Measurements from ENCODE around the gene MCUB. TPM values are rescaled to one million over a fixed set of nuclear protein-coding genes. Genes with fewer than 3 reads are reported as not detected.
"Not testable (repeated sequence)": the region's sequence is repeated elsewhere in the genome, so short reads cannot be mapped to it uniquely, and the experiment has no call there.

MCUB gene
- total and polyA plus RNA-seq, 4 donors, result 1.3 to 4.9 (median 1.9) TPM

DNA sequence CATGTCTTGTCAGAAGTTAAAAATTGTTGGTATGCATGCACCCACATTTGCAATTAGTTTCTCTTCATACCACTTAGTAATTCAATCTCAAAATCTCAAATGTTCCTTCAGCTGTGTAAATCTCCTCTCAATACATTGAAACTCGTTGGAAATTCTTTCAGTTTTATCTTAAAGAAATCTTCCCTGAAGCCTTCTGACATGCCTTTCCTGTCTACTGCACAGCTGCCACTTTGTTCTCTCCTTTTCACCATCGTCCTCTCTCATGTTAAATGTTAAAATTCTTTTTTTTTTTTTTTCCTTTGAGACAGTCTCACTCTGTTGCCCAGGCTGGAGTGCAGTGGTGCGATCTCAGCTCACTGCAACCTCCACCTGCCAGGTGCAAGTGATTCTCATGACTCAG is 30.9 kb downstream of the MCUB start (continued):
- TF ChIP-seq, protein P1, sequence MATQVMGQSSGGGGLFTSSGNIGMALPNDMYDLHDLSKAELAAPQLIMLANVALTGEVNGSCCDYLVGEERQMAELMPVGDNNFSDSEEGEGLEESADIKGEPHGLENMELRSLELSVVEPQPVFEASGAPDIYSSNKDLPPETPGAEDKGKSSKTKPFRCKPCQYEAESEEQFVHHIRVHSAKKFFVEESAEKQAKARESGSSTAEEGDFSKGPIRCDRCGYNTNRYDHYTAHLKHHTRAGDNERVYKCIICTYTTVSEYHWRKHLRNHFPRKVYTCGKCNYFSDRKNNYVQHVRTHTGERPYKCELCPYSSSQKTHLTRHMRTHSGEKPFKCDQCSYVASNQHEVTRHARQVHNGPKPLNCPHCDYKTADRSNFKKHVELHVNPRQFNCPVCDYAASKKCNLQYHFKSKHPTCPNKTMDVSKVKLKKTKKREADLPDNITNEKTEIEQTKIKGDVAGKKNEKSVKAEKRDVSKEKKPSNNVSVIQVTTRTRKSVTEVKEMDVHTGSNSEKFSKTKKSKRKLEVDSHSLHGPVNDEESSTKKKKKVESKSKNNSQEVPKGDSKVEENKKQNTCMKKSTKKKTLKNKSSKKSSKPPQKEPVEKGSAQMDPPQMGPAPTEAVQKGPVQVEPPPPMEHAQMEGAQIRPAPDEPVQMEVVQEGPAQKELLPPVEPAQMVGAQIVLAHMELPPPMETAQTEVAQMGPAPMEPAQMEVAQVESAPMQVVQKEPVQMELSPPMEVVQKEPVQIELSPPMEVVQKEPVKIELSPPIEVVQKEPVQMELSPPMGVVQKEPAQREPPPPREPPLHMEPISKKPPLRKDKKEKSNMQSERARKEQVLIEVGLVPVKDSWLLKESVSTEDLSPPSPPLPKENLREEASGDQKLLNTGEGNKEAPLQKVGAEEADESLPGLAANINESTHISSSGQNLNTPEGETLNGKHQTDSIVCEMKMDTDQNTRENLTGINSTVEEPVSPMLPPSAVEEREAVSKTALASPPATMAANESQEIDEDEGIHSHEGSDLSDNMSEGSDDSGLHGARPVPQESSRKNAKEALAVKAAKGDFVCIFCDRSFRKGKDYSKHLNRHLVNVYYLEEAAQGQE (IDR thresholded peaks at IDR 0.05), result no peak

DNA sequence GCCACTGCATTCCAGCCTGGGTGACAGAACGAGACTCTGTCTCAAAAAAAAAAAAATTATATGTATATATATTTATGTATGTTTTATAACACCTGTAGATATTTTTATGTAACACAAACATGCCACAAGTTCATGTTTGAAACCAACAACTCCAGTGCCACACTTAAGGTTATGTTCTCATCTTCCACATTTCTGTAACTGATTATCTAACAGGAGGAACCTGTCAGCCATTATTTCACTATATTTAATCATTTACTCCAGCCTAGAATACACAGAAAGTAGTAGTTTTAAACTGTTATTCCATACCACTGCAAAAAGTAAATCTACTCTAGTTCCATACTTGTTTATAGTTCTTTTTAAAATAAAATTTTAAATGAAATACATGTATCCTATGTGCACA is 32.3 kb downstream of the MCUB start:
- Histone ChIP-seq H3K9ac (ENCODE audit: low read depth in 1 of 2, low read length in 2 of 2) (no peak overlapping the region), H3K4me1 (ENCODE audit: control insufficient read depth in 4 of 4, insufficient read depth in 4 of 4, low read length in 3 of 4) (no peaks in the 10 kb centered on the region), H3K36me3 (ENCODE audit: control insufficient read depth in 4 of 4, insufficient read depth in 3 of 4, low read depth in 1 of 4, low read length in 3 of 4) (no peaks in the 10 kb centered on the region), H3K27me3 (ENCODE audit: control insufficient read depth in 4 of 4, insufficient read depth in 4 of 4, low read length in 3 of 4) (no peaks in the 10 kb centered on the region), H3K27ac (ENCODE audit: low read depth in 1 of 2, low read length in 2 of 2) (no peak overlapping the region), H3K4me3 (ENCODE audit: low read depth in 1 of 3, low read length in 3 of 3) (no peak overlapping the region), H3K9me3 (ENCODE audit: control insufficient read depth in 4 of 4, low read length in 3 of 4) (no peaks in the 10 kb centered on the region)
- WGBS, result 86% methylated on average over 1 of the region's 1 CpG
- DNase-seq (ENCODE audit: low spot score), result no peak
- TF ChIP-seq GABPA (IDR thresholded peaks at IDR 0.05 in 1 of 2, conservative IDR thresholded peaks at IDR 0.05 in 1 of 2), result no peak
- TF ChIP-seq, protein P2, sequence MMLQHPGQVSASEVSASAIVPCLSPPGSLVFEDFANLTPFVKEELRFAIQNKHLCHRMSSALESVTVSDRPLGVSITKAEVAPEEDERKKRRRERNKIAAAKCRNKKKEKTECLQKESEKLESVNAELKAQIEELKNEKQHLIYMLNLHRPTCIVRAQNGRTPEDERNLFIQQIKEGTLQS (IDR thresholded peaks at IDR 0.05), result no peak
- TF ChIP-seq, protein P1 (IDR thresholded peaks at IDR 0.05), result no peak
- no peak for TF ChIP-seq EGR1 (IDR thresholded peaks at IDR 0.05; ENCODE audit: low read depth in 2 of 2)
- TF ChIP-seq HNF4A (conservative IDR thresholded peaks at IDR 0.05), result no peak
- no peak for TF ChIP-seq RXRA (IDR thresholded peaks at IDR 0.05)
- no peak for TF ChIP-seq JUND (IDR thresholded peaks at IDR 0.05)
- no peak for TF ChIP-seq FOXA2 (IDR thresholded peaks at IDR 0.05)
- TF ChIP-seq HNF4G (IDR thresholded peaks at IDR 0.05), result no peak
- no peak for TF ChIP-seq CTCF (IDR thresholded peaks at IDR 0.05; ENCODE audit: low read depth, low read length, missing input control)
- TF ChIP-seq, protein P3, sequence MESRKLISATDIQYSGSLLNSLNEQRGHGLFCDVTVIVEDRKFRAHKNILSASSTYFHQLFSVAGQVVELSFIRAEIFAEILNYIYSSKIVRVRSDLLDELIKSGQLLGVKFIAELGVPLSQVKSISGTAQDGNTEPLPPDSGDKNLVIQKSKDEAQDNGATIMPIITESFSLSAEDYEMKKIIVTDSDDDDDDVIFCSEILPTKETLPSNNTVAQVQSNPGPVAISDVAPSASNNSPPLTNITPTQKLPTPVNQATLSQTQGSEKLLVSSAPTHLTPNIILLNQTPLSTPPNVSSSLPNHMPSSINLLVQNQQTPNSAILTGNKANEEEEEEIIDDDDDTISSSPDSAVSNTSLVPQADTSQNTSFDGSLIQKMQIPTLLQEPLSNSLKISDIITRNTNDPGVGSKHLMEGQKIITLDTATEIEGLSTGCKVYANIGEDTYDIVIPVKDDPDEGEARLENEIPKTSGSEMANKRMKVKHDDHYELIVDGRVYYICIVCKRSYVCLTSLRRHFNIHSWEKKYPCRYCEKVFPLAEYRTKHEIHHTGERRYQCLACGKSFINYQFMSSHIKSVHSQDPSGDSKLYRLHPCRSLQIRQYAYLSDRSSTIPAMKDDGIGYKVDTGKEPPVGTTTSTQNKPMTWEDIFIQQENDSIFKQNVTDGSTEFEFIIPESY (IDR thresholded peaks at IDR 0.05), result no peak
- TF ChIP-seq SP1 (IDR thresholded peaks at IDR 0.05), result no peak
- TF ChIP-seq FOXA1 (IDR thresholded peaks at IDR 0.05), result no peak
- TF ChIP-seq, protein P4, sequence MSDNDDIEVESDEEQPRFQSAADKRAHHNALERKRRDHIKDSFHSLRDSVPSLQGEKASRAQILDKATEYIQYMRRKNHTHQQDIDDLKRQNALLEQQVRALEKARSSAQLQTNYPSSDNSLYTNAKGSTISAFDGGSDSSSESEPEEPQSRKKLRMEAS (IDR thresholded peaks at IDR 0.05), result no peak
- no peak for TF ChIP-seq YY1 (IDR thresholded peaks at IDR 0.05)
- no peak for TF ChIP-seq NR2F2 (IDR thresholded peaks at IDR 0.05)
- TF ChIP-seq TAF1 (conservative IDR thresholded peaks at IDR 0.05), result no peak
- TF ChIP-seq RAD21 (IDR thresholded peaks at IDR 0.05), result no peak

DNA sequence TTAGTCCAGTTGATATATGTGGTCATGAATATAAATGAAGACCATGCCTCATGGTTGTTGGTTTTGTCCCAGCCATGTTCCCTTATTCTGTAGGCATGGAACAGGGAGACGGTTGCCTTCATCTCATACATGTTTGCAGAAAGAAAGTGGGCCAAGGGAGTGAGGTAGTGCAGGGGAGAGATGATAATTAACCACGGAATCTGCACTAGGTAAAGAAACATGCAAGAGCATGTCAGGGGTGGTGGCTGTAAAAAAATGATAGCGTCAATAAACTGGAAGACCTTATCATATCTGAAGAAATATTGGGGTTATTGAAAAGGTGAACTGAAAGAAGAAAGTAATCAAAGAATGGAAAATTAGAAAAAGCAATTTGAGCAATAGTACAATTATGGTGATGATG is 35.1 kb downstream of the MCUB start:
- H3K27me3 ChIP-seq (ENCODE audit: control insufficient read depth in 4 of 4, insufficient read depth in 4 of 4, low read length in 3 of 4); H3K9ac ChIP-seq (ENCODE audit: low read depth in 1 of 2, low read length in 2 of 2); H3K9me3 ChIP-seq (ENCODE audit: control insufficient read depth in 4 of 4, low read length in 3 of 4); H3K4me3 ChIP-seq (ENCODE audit: low read depth in 1 of 3, low read length in 3 of 3); H3K27ac ChIP-seq (ENCODE audit: low read depth in 1 of 2, low read length in 2 of 2); H3K36me3 ChIP-seq (ENCODE audit: control insufficient read depth in 4 of 4, insufficient read depth in 3 of 4, low read depth in 1 of 4, low read length in 3 of 4); H3K4me1 ChIP-seq (ENCODE audit: control insufficient read depth in 4 of 4, insufficient read depth in 4 of 4, low read length in 3 of 4); DNase-seq (ENCODE audit: low spot score): not testable (repeated sequence)
- WGBS, result 70% methylated on average over 3 of the region's 3 CpGs
